GM13977 (cell line): ENCODE data around the gene C10orf90.

Source experiments
- DNase-seq: peaks from one replicate; pipeline ENCODE4 v3.0.0; 2012; ENCODE audit warnings: low spot score
- CTCF ChIP-seq: IDR thresholded peaks from 2 replicates; pipeline ENCODE4 v1.5.1; 2012; ENCODE audit warnings: mild to moderate bottlenecking, control low read depth; ENCODE audit not compliant: insufficient read depth; ENCODE audit errors: extremely low read depth, missing control alignments
- in situ Hi-C: fragments of 300-500 bp; cut with MboI; formaldehyde crosslinking; loops from one replicate; pipeline ENCODE4 v1.12.0; 2022; ENCODE audit warnings: low sequenced_read_pairs, low pct_unique_long_range_greater_than_20kb, mixed read lengths, inconsistent platforms; ENCODE audit not compliant: unreplicated experiment

Gene C10orf90

GRCh38 chr10:126704649-126705048 is 34.2 kb upstream of the C10orf90 start:
- in situ Hi-C loops, result no loop called here
- DNase-seq, result no peak
- TF ChIP-seq CTCF, result no peak

GRCh38 chr10:126702181-126702580 is 31.7 kb upstream of the C10orf90 start:
- no peak for DNase-seq
- in situ Hi-C loops, result no loop called here
- TF ChIP-seq CTCF, result no peak

- TF ChIP-seq CTCF, result no peak
- no peak for DNase-seq
- in situ Hi-C loops, result no loop called here
These were observed 31.0 kb upstream of the C10orf90 start for GRCh38 chr10:126701526-126701925.

GRCh38 chr10:126696684-126697083 is 26.2 kb upstream of the C10orf90 start:
- no peak for TF ChIP-seq CTCF
- in situ Hi-C loops, result no loop called here
- DNase-seq, result no peak

GRCh38 chr10:126691456-126691855 is 21.0 kb upstream of the C10orf90 start:
- no peak for TF ChIP-seq CTCF
- in situ Hi-C loops, result no loop called here
- no peak for DNase-seq

- in situ Hi-C loops, result no loop called here
- no peak for DNase-seq
- no peak for TF ChIP-seq CTCF
These were observed 20.0 kb upstream of the C10orf90 start for GRCh38 chr10:126690534-126690933.

- TF ChIP-seq CTCF, result no peak
- no peak for DNase-seq
- in situ Hi-C loops, result no loop called here
These were observed 19.0 kb upstream of the C10orf90 start for GRCh38 chr10:126689461-126689994.
